Fibroblast of lung (primary cell): ENCODE data around the gene OR4D9.

Source experiments
- EZH2 ChIP-seq: IDR thresholded peaks from 2 replicates; pipeline ENCODE4 v1.5.1; 2012; ENCODE audit warnings: low read length, control low read depth, mild to moderate bottlenecking; ENCODE audit errors: missing control alignments
- TF ChIP-seq, protein P1 (sequence below), 2 donors: IDR thresholded peaks in 1 of 2; conservative IDR thresholded peaks in 1 of 2; 1 replicate in 1 of 2; 2 replicates in 1 of 2; pipeline ENCODE4 v1.5.1; 2011 to 2012; ENCODE audit warnings: low read length in 2 of 2, control low read depth in 1 of 2, inconsistent platforms in 1 of 2, low read depth in 1 of 2, mild to moderate bottlenecking in 1 of 2

DNA sequence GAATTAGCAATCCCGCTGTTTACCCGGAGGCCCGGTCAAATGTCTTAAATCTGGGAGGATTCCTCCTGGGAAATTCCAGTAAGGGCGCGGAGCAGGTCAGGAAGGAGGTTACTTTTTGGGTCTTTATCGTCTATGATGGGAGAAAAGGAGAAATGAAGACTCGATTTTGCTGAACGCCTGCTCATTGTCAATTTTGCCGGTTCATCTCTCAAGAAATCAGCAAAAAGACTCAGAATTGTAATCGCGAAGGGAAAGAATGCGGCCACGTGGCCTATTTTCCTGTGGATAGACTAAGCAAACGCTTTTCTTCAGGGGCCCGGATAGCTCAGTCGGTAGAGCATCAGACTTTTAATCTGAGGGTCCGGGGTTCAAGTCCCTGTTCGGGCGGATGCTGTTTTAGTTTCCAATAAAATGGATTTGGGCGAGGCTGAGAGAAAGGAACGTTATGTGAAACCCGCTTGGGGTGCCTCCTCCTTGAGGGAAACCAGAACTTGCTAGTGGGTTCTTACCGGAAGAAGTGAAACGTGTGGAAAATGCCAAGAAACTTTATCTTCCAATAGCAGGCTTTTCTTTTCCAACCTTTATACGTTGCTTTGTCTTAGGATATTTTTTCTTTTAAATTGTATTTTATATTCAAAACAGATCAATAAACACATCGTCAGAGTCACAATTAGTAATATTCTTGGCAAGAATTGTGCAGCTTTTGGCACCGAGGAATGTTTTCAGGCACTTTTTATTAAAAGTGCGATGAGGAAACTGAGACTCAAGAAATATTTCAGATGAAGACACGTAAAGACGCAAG is 45.0 kb downstream of the OR4D9 start:
- TF ChIP-seq, protein P1, sequence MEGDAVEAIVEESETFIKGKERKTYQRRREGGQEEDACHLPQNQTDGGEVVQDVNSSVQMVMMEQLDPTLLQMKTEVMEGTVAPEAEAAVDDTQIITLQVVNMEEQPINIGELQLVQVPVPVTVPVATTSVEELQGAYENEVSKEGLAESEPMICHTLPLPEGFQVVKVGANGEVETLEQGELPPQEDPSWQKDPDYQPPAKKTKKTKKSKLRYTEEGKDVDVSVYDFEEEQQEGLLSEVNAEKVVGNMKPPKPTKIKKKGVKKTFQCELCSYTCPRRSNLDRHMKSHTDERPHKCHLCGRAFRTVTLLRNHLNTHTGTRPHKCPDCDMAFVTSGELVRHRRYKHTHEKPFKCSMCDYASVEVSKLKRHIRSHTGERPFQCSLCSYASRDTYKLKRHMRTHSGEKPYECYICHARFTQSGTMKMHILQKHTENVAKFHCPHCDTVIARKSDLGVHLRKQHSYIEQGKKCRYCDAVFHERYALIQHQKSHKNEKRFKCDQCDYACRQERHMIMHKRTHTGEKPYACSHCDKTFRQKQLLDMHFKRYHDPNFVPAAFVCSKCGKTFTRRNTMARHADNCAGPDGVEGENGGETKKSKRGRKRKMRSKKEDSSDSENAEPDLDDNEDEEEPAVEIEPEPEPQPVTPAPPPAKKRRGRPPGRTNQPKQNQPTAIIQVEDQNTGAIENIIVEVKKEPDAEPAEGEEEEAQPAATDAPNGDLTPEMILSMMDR (conservative IDR thresholded peaks at IDR 0.05 in 1 of 2, IDR thresholded peaks at IDR 0.05 in 1 of 2; ENCODE audit: low read depth in 1 of 2, low read length in 2 of 2) = no peak
- TF ChIP-seq EZH2 = no peak
